Esophagus squamous epithelium (tissue), 5 donors: ENCODE measurements around the gene GALNT7. TPM values are rescaled to one million over a fixed set of nuclear protein-coding genes. Genes with fewer than 3 reads are reported as not detected.

Source experiments
- DNase-seq: peaks from one replicate; lab custom pipeline; 2025; lab: John Stamatoyannopoulos, UW
- H3K27ac ChIP-seq, 4 donors: fragments of 200-600 bp; sonication (generic); one replicate each; pipeline ENCODE4 v1.5.1; 2016 to 2019; ENCODE audit warnings: mild to moderate bottlenecking in 1 of 4
- H3K27me3 ChIP-seq, 4 donors: fragments of 200-600 bp; sonication (generic); 1 replicate in 3 of 4; 2 replicates in 1 of 4; pipeline versions ENCODE4 v1.5.1 to v1.6.0; 2017 to 2021; ENCODE audit warnings: antibody characterized with exemption in 1 of 4
- H3K36me3 ChIP-seq, 3 donors: fragments of 200-600 bp; sonication (generic); one replicate each; pipeline ENCODE4 v1.5.1; 2016 to 2019
- H3K4me1 ChIP-seq, 3 donors: fragments of 200-600 bp; sonication (generic); one replicate each; pipeline ENCODE4 v1.5.1; 2017 to 2019
- H3K4me3 ChIP-seq, 4 donors: fragments of 200-600 bp; sonication (generic); 1 replicate in 3 of 4; 2 replicates in 1 of 4; pipeline ENCODE4 v1.5.1; 2016 to 2019; ENCODE audit warnings: mild to moderate bottlenecking in 2 of 4, moderate library complexity in 1 of 4
- H3K9me3 ChIP-seq, 3 donors: fragments of 200-600 bp; sonication (generic); one replicate each; pipeline ENCODE4 v1.5.1; 2016 to 2019
- CTCF ChIP-seq, 6 experiments: fragments of 450-650 bp in 4 of 6; fragments of 200-600 bp in 2 of 6; sonication (generic) in 2 of 6; IDR thresholded peaks; one replicate each; pipeline ENCODE4 v1.5.1; 2016 to 2019; ENCODE audit warnings: antibody characterized with exemption in 6 of 6, mild to moderate bottlenecking in 4 of 6, moderate library complexity in 4 of 6
- POLR2A ChIP-seq, 4 donors: fragments of 450-650 bp; IDR thresholded peaks; one replicate each; pipeline ENCODE4 v1.6.1; 2017; ENCODE audit warnings: antibody characterized with exemption in 4 of 4, mild to moderate bottlenecking in 4 of 4, moderate library complexity in 3 of 4
- WGBS, 2 donors: methylation state at CpG; one replicate each; pipeline ENCODE4 v1.1.5; 2018; 5-methylcytosine and 5-hydroxymethylcytosine counted together
- intact Hi-C: fragments of 100-400 bp; cut with DNase I; formaldehyde crosslinking; loops from one replicate; pipeline ENCODE4 v1.15.0; 2022
- total RNA-seq, 4 donors: library from RNA; depleted of rRNA; stranded (reverse); fragments of >200 nt; gene quantifications; one replicate each; pipeline ENCODE4 v1.1.0, GENCODE V29; 2016
- donor health status: DM: yes; HTN: yes; CAD: no.

GALNT7 gene
- total RNA-seq, 4 donors from 2014 or later, result 17.9 to 33.8 (median 23.6) TPM

- peak overlapping the region; percentile 92 to 96 (median 94) for H3K27ac ChIP-seq
- H3K36me3 ChIP-seq, result no peaks in the 10 kb centered on the region
- H3K27me3 ChIP-seq, result no peaks in the 10 kb centered on the region
- H3K4me1 ChIP-seq, result peaks cover 8 to 66% (median 18%) of the 10 kb centered on the region in 3 donors
- no peak for TF ChIP-seq POLR2A (IDR thresholded peaks at IDR 0.05)
- no peak for TF ChIP-seq CTCF (IDR thresholded peaks at IDR 0.05)
- WGBS, 2 donors, result 9 to 14% methylated on average over 7 to 11 of the region's 13 CpGs
- intact Hi-C loops, result loop anchor here (10.0 kb wide), 1 partner anchor 85 kb away; no protein-coding TSS in a partner anchor
- peak overlapping the region; percentile 81 to 99 (median 92) for H3K4me3 ChIP-seq
- H3K9me3 ChIP-seq, result no peaks in the 10 kb centered on the region
- no peak for DNase-seq
Observed at GRCh38 chr4:173170182-173170778, 1.7 kb downstream of the GALNT7 start.

- Histone ChIP-seq H3K27ac (peak overlapping the region in 1 of 4 donors; percentile 26), H3K4me3 (no peak overlapping the region), H3K9me3 (no peaks in the 10 kb centered on the region), H3K36me3 (no peaks in the 10 kb centered on the region), H3K4me1 (peaks cover 8 to 69% (median 18%) of the 10 kb centered on the region in 3 donors), H3K27me3 (no peaks in the 10 kb centered on the region)
- intact Hi-C loops, result loop anchor here (10.0 kb wide), 1 partner anchor 84 kb away; no protein-coding TSS in a partner anchor
- DNase-seq, result no peak
- 25 to 33% methylated on average over 2 of the region's 2 CpGs for WGBS, 2 donors
- TF ChIP-seq POLR2A (IDR thresholded peaks at IDR 0.05) (no peak), CTCF (IDR thresholded peaks at IDR 0.05) (peak in 4 of 6 experiments; percentile 20 to 52 (median 22))
Observed at GRCh38 chr4:173171098-173171497, 2.5 kb downstream of the GALNT7 start.

GRCh38 chr4:173171987-173172386, 3.4 kb downstream of the GALNT7 start:
- Histone ChIP-seq H3K27me3 (no peaks in the 10 kb centered on the region), H3K36me3 (no peaks in the 10 kb centered on the region), H3K4me3 (no peak overlapping the region), H3K9me3 (no peaks in the 10 kb centered on the region), H3K4me1 (peaks cover 8 to 69% (median 18%) of the 10 kb centered on the region in 3 donors), H3K27ac (no peak overlapping the region)
- DNase-seq, result no peak
- intact Hi-C loops, result loop anchor here (10.0 kb wide), 1 partner anchor 83 kb away; no protein-coding TSS in a partner anchor
- TF ChIP-seq CTCF (IDR thresholded peaks at IDR 0.05), result no peak
- no peak for TF ChIP-seq POLR2A (IDR thresholded peaks at IDR 0.05)
- 73 to 83% methylated on average over 8 of the region's 8 CpGs for WGBS, 2 donors

- no peaks in the 10 kb centered on the region for H3K9me3 ChIP-seq
- H3K36me3 ChIP-seq, result no peaks in the 10 kb centered on the region
- WGBS, 2 donors, result 95 to 100% methylated on average over 2 of the region's 2 CpGs
- no peak for DNase-seq
- H3K4me1 ChIP-seq, result peaks cover 8 to 59% (median 15%) of the 10 kb centered on the region in 3 donors
- H3K27ac ChIP-seq, result peak overlapping the region in 2 of 4 donors; percentile 6 to 36
- no peak for TF ChIP-seq POLR2A (IDR thresholded peaks at IDR 0.05)
- H3K27me3 ChIP-seq, result no peaks in the 10 kb centered on the region
- intact Hi-C loops, result loop anchor here (10.0 kb wide), 1 partner anchor 81 kb away; no protein-coding TSS in a partner anchor
- no peak overlapping the region for H3K4me3 ChIP-seq
Observed at GRCh38 chr4:173174184-173174583, 5.6 kb downstream of the GALNT7 start.

- 61 to 68% methylated on average over 3 of the region's 3 CpGs for WGBS, 2 donors
- TF ChIP-seq POLR2A (IDR thresholded peaks at IDR 0.05), result no peak
- TF ChIP-seq CTCF (IDR thresholded peaks at IDR 0.05), result no peak
- no peak for DNase-seq
- H3K27me3 ChIP-seq, result no peaks in the 10 kb centered on the region
- no peaks in the 10 kb centered on the region for H3K36me3 ChIP-seq
- H3K27ac ChIP-seq, result peak overlapping the region in 2 of 4 donors; percentile 6 to 36
- H3K4me1 ChIP-seq, result peaks cover 8 to 63% (median 15%) of the 10 kb centered on the region in 3 donors
- no peak overlapping the region for H3K4me3 ChIP-seq
- H3K9me3 ChIP-seq, result no peaks in the 10 kb centered on the region
- intact Hi-C loops, result loop anchor here (10.0 kb wide), 1 partner anchor 80 kb away; no protein-coding TSS in a partner anchor
Observed at GRCh38 chr4:173174594-173175012, 6.0 kb downstream of the GALNT7 start.
